Activated naive CD4-positive, alpha-beta T cell treated with anti-CD3 and anti-CD28 coated beads, Interleukin-2, amount 50 U/mL, for 72 hours (primary cell): ENCODE results near the gene FLRT2. TPM values are rescaled to one million over a fixed set of nuclear protein-coding genes. Genes with fewer than 3 reads are reported as not detected.

Experiments
- ATAC-seq, 2 donors: fragments of 150-1000 bp; cut with Tn5 transposase; 2 replicates each; pipeline ENCODE4 v1.10.0; 2021; ENCODE audit warnings: mild to moderate bottlenecking in 2 of 2, moderate library complexity in 2 of 2
- DNase-seq, 2 donors: peaks; one replicate each; pipeline ENCODE4 v3.0.0; 2021 to 2022; ENCODE audit warnings: low spot score in 2 of 2
- H3K27ac Mint-ChIP-seq, 2 donors: one replicate each; pipeline ENCODE4 v1.8.0; 2022; ENCODE audit warnings: mild to moderate bottlenecking in 2 of 2, mixed read lengths in 2 of 2
- H3K36me3 Mint-ChIP-seq, 2 donors: one replicate each; pipeline ENCODE4 v1.8.0; 2022; ENCODE audit warnings: mixed read lengths in 2 of 2
- H3K9me3 Mint-ChIP-seq, 2 donors: one replicate each; pipeline ENCODE4 v1.8.0; 2022; ENCODE audit warnings: mixed read lengths in 2 of 2
- total RNA-seq, 2 donors: library from RNA; stranded (reverse); gene quantifications; one replicate each; pipeline ENCODE4 v1.2.3, GENCODE V29; 2022

Gene FLRT2
- total RNA-seq, result not detected

- H3K27ac Mint-ChIP-seq, result peak within 1 kb of the TSS in 1 of 2 donors; percentile 82
- peaks cover 14 to 45% of the 10 kb centered on the region in 2 donors for H3K36me3 Mint-ChIP-seq
- ATAC-seq (no peak), DNase-seq (no peak)
- peaks cover 4 to 5% of the 10 kb centered on the region in 2 donors for H3K9me3 Mint-ChIP-seq
Measured at GRCh38 chr14:85529803-85530574, at the start of gene FLRT2. FLRT2 (plus strand) TSS chr14:85530144; CDS start chr14:85621515, 91,371 bp downstream.

GRCh38 chr14:85481471-85481870, 48.5 kb upstream of the FLRT2 start:
- DNase-seq (no peak), ATAC-seq (no peak)
- Mint-ChIP-seq H3K36me3 (no peaks in the 10 kb centered on the region), H3K27ac (no peak overlapping the region), H3K9me3 (peaks cover 5 to 6% of the 10 kb centered on the region in 2 donors)

GRCh38 chr14:85482552-85482951, 47.4 kb upstream of the FLRT2 start:
- ATAC-seq (no peak), DNase-seq (no peak)
- Mint-ChIP-seq H3K9me3 (peaks cover 5 to 6% of the 10 kb centered on the region in 2 donors), H3K36me3 (no peaks in the 10 kb centered on the region), H3K27ac (no peak overlapping the region)

DNA sequence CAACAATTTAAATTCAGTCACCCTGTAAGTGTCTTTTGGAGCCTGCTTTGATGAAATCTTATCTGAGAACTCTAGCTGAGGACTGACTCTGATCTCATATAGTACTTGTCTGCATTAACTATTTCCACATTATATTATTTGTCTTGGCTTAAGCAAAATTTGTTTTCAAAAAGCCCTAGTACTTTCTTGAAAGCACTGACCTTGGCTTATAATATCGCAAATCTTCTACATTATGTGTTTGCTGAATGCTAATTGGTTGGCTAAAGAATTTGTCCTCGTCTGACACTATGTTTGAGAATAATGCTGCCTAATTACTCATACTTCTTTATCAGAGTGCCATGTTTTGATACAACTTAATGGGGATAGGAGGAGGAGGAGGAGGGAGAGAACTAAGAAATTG, 46.9 kb upstream of the FLRT2 start:
- DNase-seq, result no peak
- peaks cover 5 to 6% of the 10 kb centered on the region in 2 donors for H3K9me3 Mint-ChIP-seq
- H3K27ac Mint-ChIP-seq, result no peak overlapping the region
- no peaks in the 10 kb centered on the region for H3K36me3 Mint-ChIP-seq
- ATAC-seq, result no peak

DNA sequence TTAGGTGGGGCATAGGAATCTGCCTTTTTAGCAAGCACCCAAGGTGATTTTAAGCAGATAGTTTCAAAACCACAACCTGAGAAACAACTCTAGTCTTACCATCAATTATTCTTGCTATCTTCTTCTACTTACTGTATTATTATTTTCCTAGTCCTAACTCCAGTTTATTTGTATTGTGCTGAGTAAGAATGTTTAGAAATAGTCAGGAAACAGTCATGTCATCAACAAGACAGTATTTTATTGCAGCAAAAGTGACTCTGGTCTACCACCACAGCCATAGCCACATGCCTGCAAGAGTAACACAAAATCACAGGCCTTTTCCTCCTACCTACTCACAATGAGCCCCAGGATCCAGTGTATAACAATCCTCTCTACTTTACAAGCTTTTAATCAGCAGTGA, 46.3 kb upstream of the FLRT2 start:
- no peaks in the 10 kb centered on the region for H3K36me3 Mint-ChIP-seq
- no peak overlapping the region for H3K27ac Mint-ChIP-seq
- DNase-seq, result no peak
- no peak for ATAC-seq
- peaks cover 5 to 6% of the 10 kb centered on the region in 2 donors for H3K9me3 Mint-ChIP-seq

DNA sequence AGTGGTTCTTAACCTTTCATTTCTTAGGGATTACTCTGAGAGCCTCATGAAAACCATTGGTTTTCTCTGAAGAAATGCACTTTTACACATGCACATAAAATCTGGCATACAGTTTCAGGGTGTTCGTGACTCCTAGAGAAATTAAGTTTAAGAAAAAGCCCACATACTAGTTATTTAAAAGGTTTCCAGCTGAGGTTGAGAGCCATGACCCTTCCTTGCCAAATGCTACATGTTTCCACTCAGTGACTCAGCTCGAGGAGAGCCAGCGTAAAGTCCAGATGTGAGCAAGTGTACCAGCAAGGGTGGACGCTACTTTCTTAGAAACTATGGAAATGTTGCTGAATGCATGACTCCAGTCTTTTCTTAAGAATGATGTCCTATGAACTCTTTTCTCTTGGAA, 42.7 kb upstream of the FLRT2 start:
- Mint-ChIP-seq H3K36me3 (peaks cover 0 to 4% of the 10 kb centered on the region in 2 donors), H3K27ac (no peak overlapping the region), H3K9me3 (peaks cover 22 to 32% of the 10 kb centered on the region in 2 donors)
- DNase-seq (no peak), ATAC-seq (no peak)

GRCh38 chr14:85501751-85502150, 28.2 kb upstream of the FLRT2 start:
- DNase-seq, result no peak
- ATAC-seq, result no peak
- Mint-ChIP-seq H3K27ac (no peak overlapping the region), H3K9me3 (peaks cover 4 to 5% of the 10 kb centered on the region in 2 donors), H3K36me3 (no peaks in the 10 kb centered on the region)

DNA sequence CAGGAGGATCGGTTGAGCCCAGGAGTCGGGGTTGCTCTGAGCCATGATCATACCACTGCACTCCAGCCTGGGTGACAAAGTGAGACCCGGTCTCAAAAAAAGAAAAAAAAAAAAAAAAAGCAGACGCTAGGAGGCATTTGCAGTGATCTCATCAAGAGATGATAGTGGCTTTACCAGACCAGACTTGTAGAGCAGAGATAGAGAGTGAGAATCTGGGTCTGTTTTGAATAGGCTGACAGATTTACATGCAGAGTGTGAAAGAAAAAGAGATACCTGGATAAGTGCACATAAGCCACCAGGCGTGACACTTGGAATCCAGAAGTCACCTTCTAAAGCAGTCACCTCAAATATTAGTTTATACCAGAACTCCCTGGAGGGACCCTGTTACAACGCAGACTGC, 21.1 kb upstream of the FLRT2 start:
- ATAC-seq (no peak), DNase-seq (no peak)
- Mint-ChIP-seq H3K27ac (no peak overlapping the region), H3K9me3 (peaks cover 23 to 24% of the 10 kb centered on the region in 2 donors), H3K36me3 (no peaks in the 10 kb centered on the region)

- peaks cover 23 to 24% of the 10 kb centered on the region in 2 donors for H3K9me3 Mint-ChIP-seq
- ATAC-seq, result no peak
- H3K27ac Mint-ChIP-seq, result no peak overlapping the region
- no peak for DNase-seq
- no peaks in the 10 kb centered on the region for H3K36me3 Mint-ChIP-seq
Measured at GRCh38 chr14:85512451-85512850, 17.5 kb upstream of the FLRT2 start.

DNA sequence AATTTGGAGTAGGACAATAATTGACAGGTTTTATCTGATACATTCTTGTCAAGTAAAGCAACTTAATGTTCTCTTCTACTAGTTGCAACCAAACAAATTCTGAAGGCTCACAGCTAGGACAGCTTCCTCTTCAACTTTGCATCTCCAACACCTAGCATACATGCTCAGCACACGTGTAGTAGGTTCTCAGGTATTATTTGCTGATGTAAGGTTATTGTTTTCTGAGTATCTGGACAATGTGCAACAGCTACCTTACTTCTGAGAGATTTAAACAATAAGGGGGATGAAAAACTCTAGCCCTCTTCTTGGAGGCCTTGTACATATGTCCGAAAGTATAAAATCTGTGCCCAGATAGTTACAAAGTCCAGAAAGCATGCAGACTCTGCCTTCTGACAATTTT, 15.5 kb upstream of the FLRT2 start:
- H3K36me3 Mint-ChIP-seq, result no peaks in the 10 kb centered on the region
- ATAC-seq, result no peak
- H3K9me3 Mint-ChIP-seq, result peaks cover 16% of the 10 kb centered on the region in 2 donors
- DNase-seq, result no peak
- no peak overlapping the region for H3K27ac Mint-ChIP-seq

- Mint-ChIP-seq H3K9me3 (peaks cover 14 to 20% of the 10 kb centered on the region in 2 donors), H3K36me3 (no peaks in the 10 kb centered on the region), H3K27ac (no peak overlapping the region)
- no peak for ATAC-seq
- DNase-seq, result no peak
Measured at GRCh38 chr14:85516239-85517113, 13.5 kb upstream of the FLRT2 start.

DNA sequence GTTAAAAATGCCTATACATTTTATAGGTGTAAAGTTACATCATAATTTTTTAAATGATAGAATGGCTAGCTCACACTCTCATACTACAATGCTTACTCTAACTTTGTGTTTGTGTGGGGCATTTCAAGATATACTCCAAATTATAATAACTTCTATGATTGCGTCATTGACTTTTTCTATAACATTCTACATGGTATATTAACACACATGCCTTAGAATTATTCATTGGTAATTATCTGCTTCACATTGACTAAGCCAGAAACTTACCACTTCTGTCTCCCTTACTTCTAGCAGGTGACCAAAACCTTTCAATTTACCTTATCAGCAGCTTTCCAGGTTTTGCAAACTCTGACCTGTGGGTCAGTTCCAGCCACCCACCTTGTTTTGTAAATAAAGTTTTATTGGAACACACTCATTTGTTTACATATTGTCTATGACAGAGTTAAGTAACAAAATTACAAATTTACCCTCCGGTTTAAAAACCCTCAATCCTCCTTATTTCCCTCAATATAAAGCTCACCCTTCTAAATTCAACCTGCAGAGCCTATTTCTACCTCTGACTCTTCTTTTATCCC, 12.7 kb upstream of the FLRT2 start:
- Mint-ChIP-seq H3K27ac (no peak overlapping the region), H3K9me3 (peaks cover 11 to 17% of the 10 kb centered on the region in 2 donors)

DNA sequence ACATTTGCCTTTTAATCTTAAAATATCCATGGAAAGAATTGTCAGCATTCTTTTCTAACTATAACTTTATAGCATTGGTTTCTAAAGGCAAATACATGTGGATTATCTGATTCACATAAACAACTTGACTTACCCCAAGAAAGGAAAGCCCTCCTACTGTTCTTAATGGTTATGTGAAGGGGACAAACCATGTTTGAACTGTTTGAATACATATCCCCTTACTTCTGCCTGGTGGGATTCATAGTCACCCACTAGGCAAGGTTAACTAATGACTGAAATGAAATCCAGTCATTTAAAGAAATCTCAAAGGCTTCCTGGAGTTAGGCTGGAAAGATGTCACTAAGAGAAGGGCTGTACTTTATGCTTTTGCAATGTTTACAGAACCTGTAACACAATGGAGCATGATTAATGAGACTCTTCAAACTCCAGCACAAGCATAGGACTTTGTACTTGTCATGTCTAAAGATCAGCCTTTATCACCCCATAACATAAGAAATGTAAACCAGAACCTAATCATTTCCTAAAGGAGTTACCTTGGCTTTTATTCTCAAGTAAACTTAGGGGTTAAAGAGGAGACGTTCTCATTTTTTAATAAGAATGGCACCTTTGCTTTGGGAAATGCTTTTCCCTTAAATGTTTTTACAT, 10.2 kb upstream of the FLRT2 start:
- DNase-seq (no peak), ATAC-seq (no peak)
- H3K36me3 Mint-ChIP-seq, result no peaks in the 10 kb centered on the region
- H3K27ac Mint-ChIP-seq, result no peak overlapping the region
- H3K9me3 Mint-ChIP-seq, result peaks cover 0 to 6% of the 10 kb centered on the region in 2 donors

More for the DNA sequence above, 12.7 kb upstream of the FLRT2 start:
- DNase-seq, result no peak
- no peak for ATAC-seq
- no peaks in the 10 kb centered on the region for H3K36me3 Mint-ChIP-seq

DNA sequence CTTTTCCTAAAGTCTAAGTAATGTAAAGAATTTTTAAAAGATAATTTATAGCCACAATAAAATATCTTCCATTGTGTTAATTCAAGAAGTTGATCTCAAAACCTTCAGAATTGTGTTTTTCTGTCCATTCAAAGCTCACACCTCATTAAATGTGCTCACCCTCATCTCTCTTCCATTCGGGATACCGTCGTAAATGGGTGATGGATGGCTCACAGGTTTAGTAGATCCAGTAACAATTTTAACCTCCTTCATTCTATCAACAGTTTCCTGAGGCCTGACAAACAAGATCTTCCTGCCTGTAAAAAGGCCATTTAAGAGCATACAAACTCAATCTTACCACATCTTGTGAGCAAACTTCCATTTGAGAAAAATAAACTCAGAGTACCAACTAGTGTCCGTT, 9.4 kb upstream of the FLRT2 start:
- peaks cover 0 to 6% of the 10 kb centered on the region in 2 donors for H3K9me3 Mint-ChIP-seq
- ATAC-seq, result no peak
- DNase-seq, result no peak
- H3K36me3 Mint-ChIP-seq, result no peaks in the 10 kb centered on the region
- no peak overlapping the region for H3K27ac Mint-ChIP-seq

DNA sequence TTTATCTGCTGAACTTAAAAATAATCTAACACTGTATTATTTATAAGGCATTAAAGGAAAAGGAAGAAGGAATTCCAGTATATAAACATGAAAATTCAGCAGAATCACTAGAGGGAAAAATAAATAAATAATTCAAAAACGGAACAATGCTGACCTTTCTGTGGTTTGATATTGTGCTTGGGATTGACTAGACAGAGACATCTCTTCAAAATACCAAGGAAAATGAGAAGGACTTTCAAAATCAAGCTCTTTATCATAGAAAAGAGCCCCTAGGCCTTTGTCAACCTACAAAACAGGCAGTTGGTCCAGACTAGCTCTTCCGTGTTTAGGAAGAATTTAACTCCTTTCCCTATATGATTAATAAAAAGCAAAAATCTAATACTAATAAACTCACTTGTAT, 6.3 kb upstream of the FLRT2 start:
- Mint-ChIP-seq H3K36me3 (peaks cover 0 to 3% of the 10 kb centered on the region in 2 donors), H3K9me3 (peaks cover 5 to 10% of the 10 kb centered on the region in 2 donors), H3K27ac (no peak overlapping the region)
- no peak for ATAC-seq
- no peak for DNase-seq

- DNase-seq (no peak), ATAC-seq (no peak)
- H3K27ac Mint-ChIP-seq, result no peak overlapping the region
- peaks cover 5 to 36% of the 10 kb centered on the region in 2 donors for H3K36me3 Mint-ChIP-seq
- H3K9me3 Mint-ChIP-seq, result peaks cover 4 to 5% of the 10 kb centered on the region in 2 donors
Measured at GRCh38 chr14:85527006-85527405, 2.9 kb upstream of the FLRT2 start.
